ENCODE results near the gene LCE2A. TPM values are rescaled to one million over a fixed set of nuclear protein-coding genes. Genes with fewer than 3 reads are reported as not detected.

The LCE2A gene
- total RNA-seq, 1 donor from 2014 or later = not detected

- no peak for DNase-seq (ENCODE audit: extremely low spot score, unreplicated experiment)
- H3K36me3 Mint-ChIP-seq = no peaks in the 10 kb centered on the region
- H3K9me3 Mint-ChIP-seq = no peaks in the 10 kb centered on the region
Measured at GRCh38 chr1:152728986-152729385, 30.8 kb downstream of the LCE2A start.

GRCh38 chr1:152735648-152736047 is 37.5 kb downstream of the LCE2A start:
- no peaks in the 10 kb centered on the region for H3K4me1 Mint-ChIP-seq (ENCODE audit: unreplicated experiment)
- TF ChIP-seq CTCF (conservative IDR thresholded peaks at IDR 0.05) = no peak
- no peak overlapping the region for H3K4me3 Mint-ChIP-seq
- DNase-seq (ENCODE audit: extremely low spot score, unreplicated experiment) = no peak
- no peaks in the 10 kb centered on the region for H3K27me3 Mint-ChIP-seq
- no peaks in the 10 kb centered on the region for H3K36me3 Mint-ChIP-seq
- H3K9me3 Mint-ChIP-seq = peaks cover 6% of the 10 kb centered on the region
- H3K27ac Mint-ChIP-seq = no peak overlapping the region

More at GRCh38 chr1:152728986-152729385, 30.8 kb downstream of the LCE2A start:
- H3K27me3 Mint-ChIP-seq = no peaks in the 10 kb centered on the region
- no peaks in the 10 kb centered on the region for H3K4me1 Mint-ChIP-seq (ENCODE audit: unreplicated experiment)
- H3K4me3 Mint-ChIP-seq = no peak overlapping the region
- no peak for TF ChIP-seq CTCF (conservative IDR thresholded peaks at IDR 0.05)
- no peak overlapping the region for H3K27ac Mint-ChIP-seq

GRCh38 chr1:152737997-152738396 is 39.9 kb downstream of the LCE2A start:
- TF ChIP-seq CTCF (conservative IDR thresholded peaks at IDR 0.05) = no peak
- DNase-seq (ENCODE audit: extremely low spot score, unreplicated experiment) = no peak
- Mint-ChIP-seq H3K36me3 (no peaks in the 10 kb centered on the region), H3K4me1 (ENCODE audit: unreplicated experiment) (no peaks in the 10 kb centered on the region), H3K27me3 (no peaks in the 10 kb centered on the region), H3K27ac (no peak overlapping the region), H3K9me3 (peaks cover 6% of the 10 kb centered on the region), H3K4me3 (no peak overlapping the region)

GRCh38 chr1:152739841-152740240 is 41.7 kb downstream of the LCE2A start:
- Mint-ChIP-seq H3K36me3 (no peaks in the 10 kb centered on the region), H3K9me3 (peaks cover 6% of the 10 kb centered on the region), H3K27me3 (no peaks in the 10 kb centered on the region), H3K4me1 (ENCODE audit: unreplicated experiment) (no peaks in the 10 kb centered on the region), H3K27ac (no peak overlapping the region), H3K4me3 (no peak overlapping the region)
- no peak for TF ChIP-seq CTCF (conservative IDR thresholded peaks at IDR 0.05)
- DNase-seq (ENCODE audit: extremely low spot score, unreplicated experiment) = no peak

- Mint-ChIP-seq H3K27me3 (no peaks in the 10 kb centered on the region), H3K36me3 (no peaks in the 10 kb centered on the region), H3K4me1 (ENCODE audit: unreplicated experiment) (no peaks in the 10 kb centered on the region), H3K4me3 (no peak overlapping the region), H3K9me3 (peaks cover 14% of the 10 kb centered on the region), H3K27ac (no peak overlapping the region)
- no peak for TF ChIP-seq CTCF (conservative IDR thresholded peaks at IDR 0.05)
- no peak for DNase-seq (ENCODE audit: extremely low spot score, unreplicated experiment)
Measured at GRCh38 chr1:152741656-152742055, 43.5 kb downstream of the LCE2A start.
